ENCODE measurements around the gene ELAVL1. TPM values are rescaled to one million over a fixed set of nuclear protein-coding genes. Genes with fewer than 3 reads are reported as not detected.

Gene ELAVL1
- total and polyA plus RNA-seq, 2 of the 13 experiments (the other 11 are each of a cell fraction or from before 2014, with no cell fraction given) = 27.9 to 38.4 TPM

GRCh38 chr19:8001995-8002849 lies 3.2 kb downstream of the ELAVL1 start (continued):
- TF ChIP-seq ZNF407 (CRISPR knock-in tag; IDR thresholded peaks at IDR 0.05; ENCODE audit: not compliant biosample characterization) (peak; percentile 68), ZBTB7A (CRISPR knock-in tag; IDR thresholded peaks at IDR 0.05) (no peak), MTA3 (CRISPR knock-in tag; IDR thresholded peaks at IDR 0.05) (no peak), GABPA (IDR thresholded peaks at IDR 0.05; ENCODE audit: low read depth, low read length) (0 out of 2 replicates have a peak, but pooled peaks have one; percentile 29), GABPA (CRISPR knock-in tag; IDR thresholded peaks at IDR 0.05; ENCODE audit: low read depth) (peak; percentile 66), SP4 (CRISPR knock-in tag; IDR thresholded peaks at IDR 0.05) (0 out of 2 replicates have a peak, but pooled peaks have one; percentile 37), MXD3 (CRISPR knock-in tag; IDR thresholded peaks at IDR 0.05) (peak; percentile 61; the same call in 1 of the 2 replicates), ZBTB34 (CRISPR knock-in tag; IDR thresholded peaks at IDR 0.05) (no peak), FOXC1 (CRISPR knock-in tag; IDR thresholded peaks at IDR 0.05; ENCODE audit: borderline replicate concordance) (no peak), HNRNPUL1 (IDR thresholded peaks at IDR 0.05; ENCODE audit: low read depth, low read length) (no peak), MXI1 (IDR thresholded peaks at IDR 0.05; ENCODE audit: borderline replicate concordance, low read depth, low read length) (peak; percentile 71; the same call in 1 of the 3 replicates), ZBTB33 (CRISPR knock-in tag; IDR thresholded peaks at IDR 0.05) (peak; percentile 58; the same call in 1 of the 2 replicates), MYC (CRISPR knock-in tag; IDR thresholded peaks at IDR 0.05; ENCODE audit: borderline replicate concordance) (peak; percentile 58; the same call in 1 of the 2 replicates), TEAD3 (CRISPR knock-in tag; optimal IDR thresholded peaks at IDR 0.05; ENCODE audit: borderline replicate concordance) (no peak), ATF2 (CRISPR knock-in tag; IDR thresholded peaks at IDR 0.05) (no peak)
